Measurements from ENCODE around the gene WDR76. TPM values are rescaled to one million over a fixed set of nuclear protein-coding genes. Genes with fewer than 3 reads are reported as not detected.

The WDR76 gene
- total and polyA plus RNA-seq, 12 donors, result 0.74 to 8.2 (median 2.0) TPM

DNA sequence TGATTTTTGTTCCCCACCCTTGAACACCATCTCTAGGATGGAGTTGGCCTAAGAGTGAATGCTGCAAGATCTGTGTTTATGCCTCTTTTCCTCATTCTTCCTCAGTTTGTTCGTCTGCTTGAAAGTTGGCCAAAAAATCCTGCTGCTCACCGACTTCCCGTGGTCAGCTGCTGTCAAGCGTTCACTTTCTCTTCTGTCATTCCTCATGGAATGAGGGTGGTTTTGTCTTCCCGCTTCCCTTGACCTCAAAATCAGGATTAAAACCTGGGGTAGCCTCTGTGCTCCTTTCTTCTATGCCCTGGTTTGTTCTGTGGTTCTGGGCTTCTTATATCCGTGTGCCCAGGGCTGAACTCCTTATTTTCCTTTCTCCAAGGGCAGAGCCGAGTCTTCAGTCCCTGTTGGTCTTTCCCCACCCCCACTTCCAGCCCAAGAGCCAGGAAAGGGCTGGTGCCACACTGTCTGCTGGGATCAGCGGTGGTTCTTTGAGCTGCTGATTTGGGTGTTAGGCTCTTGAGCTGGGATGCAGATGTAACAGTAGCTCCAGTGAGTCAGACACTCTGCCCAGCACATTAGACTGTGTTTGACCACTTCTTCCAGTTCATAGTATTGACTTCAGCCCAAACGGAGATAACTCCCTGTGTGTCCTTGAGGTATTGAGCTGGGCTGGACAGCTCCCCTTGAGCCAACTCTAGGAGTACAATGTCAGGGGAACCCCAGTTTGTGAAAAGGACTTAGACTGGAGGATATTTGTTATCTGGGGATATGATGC, 32.3 kb upstream of the WDR76 start:
- intact Hi-C loops (cut with DNase I), result no loop called here
- peak in 1 of 2 donors; percentile 58 for TF ChIP-seq POLR2A (IDR thresholded peaks at IDR 0.05)
- TF ChIP-seq, protein P1, sequence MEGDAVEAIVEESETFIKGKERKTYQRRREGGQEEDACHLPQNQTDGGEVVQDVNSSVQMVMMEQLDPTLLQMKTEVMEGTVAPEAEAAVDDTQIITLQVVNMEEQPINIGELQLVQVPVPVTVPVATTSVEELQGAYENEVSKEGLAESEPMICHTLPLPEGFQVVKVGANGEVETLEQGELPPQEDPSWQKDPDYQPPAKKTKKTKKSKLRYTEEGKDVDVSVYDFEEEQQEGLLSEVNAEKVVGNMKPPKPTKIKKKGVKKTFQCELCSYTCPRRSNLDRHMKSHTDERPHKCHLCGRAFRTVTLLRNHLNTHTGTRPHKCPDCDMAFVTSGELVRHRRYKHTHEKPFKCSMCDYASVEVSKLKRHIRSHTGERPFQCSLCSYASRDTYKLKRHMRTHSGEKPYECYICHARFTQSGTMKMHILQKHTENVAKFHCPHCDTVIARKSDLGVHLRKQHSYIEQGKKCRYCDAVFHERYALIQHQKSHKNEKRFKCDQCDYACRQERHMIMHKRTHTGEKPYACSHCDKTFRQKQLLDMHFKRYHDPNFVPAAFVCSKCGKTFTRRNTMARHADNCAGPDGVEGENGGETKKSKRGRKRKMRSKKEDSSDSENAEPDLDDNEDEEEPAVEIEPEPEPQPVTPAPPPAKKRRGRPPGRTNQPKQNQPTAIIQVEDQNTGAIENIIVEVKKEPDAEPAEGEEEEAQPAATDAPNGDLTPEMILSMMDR (IDR thresholded peaks at IDR 0.05), result no peak
- no peaks in the 10 kb centered on the region for H3K27me3 ChIP-seq
- peak in 6 of 7 donors; percentile 46 to 70 (median 58) for DNase-seq
- H3K4me1 ChIP-seq (replicated peaks in 1 of 2), result peaks cover 20 to 50% of the 10 kb centered on the region in 2 donors
- 57 to 65% (median 63%) methylated on average over 9 of the region's 9 CpGs for WGBS, 4 donors
- peaks cover 0 to 54% of the 10 kb centered on the region in 2 donors for H3K36me3 ChIP-seq (replicated peaks in 1 of 2)
- H3K9me3 ChIP-seq (replicated peaks in 1 of 3), result no peaks in the 10 kb centered on the region
- peak overlapping the region in 3 of 5 donors; percentile 89 to 98 (median 96) for H3K27ac ChIP-seq
- peak overlapping the region in 1 of 4 donors; percentile 70 for H3K4me3 ChIP-seq

DNA sequence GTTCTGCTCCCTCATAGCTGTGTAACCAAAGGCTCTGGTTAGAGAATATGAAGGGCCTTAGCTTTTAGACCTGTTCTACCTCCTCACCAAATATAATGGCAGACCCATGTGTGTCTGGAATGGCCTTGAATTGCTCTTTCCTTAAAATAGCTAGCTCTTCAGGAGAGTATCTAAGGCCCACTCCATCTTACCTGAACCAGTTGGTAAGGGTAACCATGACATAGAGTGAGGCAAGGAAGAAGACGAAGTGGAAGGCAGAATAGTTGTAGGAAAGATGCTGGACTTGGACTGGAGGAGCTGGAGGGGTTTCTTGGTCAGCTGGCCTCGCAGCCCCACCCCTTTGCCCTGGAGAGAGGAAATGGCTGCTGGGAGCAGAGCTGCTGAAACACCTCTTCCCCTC, 31.6 kb upstream of the WDR76 start:
- Histone ChIP-seq H3K4me1 (replicated peaks in 1 of 2) (peaks cover 24 to 53% of the 10 kb centered on the region in 2 donors), H3K4me3 (no peak overlapping the region), H3K36me3 (replicated peaks in 1 of 2) (peaks cover 0 to 55% of the 10 kb centered on the region in 2 donors), H3K9me3 (replicated peaks in 1 of 3) (no peaks in the 10 kb centered on the region), H3K27ac (peak overlapping the region in 3 of 5 donors; percentile 4 to 98 (median 75)), H3K27me3 (no peaks in the 10 kb centered on the region)
- TF ChIP-seq, protein P1 (IDR thresholded peaks at IDR 0.05), result no peak
- TF ChIP-seq POLR2A (IDR thresholded peaks at IDR 0.05), result no peak
- WGBS, 4 donors, result 78 to 100% (median 88%) methylated on average over 2 of the region's 2 CpGs
- intact Hi-C loops (cut with DNase I), result no loop called here
- DNase-seq, result no peak

DNA sequence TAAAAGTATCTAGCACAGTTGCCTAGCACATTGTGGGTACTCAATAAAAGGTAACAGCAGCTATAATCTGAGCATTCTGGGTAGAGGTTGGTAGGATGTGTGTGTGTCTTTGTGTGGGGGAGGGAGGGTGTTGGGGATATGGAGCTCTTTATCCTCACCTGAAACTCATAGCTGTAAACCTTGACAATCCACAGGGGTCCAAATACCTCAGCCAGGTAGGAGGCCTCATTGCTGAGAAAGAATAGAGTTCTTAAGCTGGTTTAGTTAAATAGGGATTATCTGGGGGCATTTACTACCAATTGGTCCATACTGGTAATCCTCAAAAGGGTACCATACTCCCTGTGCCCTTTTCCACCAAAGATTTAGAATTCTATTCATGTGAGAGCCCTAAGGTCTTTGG, 30.8 kb upstream of the WDR76 start:
- peaks cover 0 to 55% of the 10 kb centered on the region in 2 donors for H3K36me3 ChIP-seq (replicated peaks in 1 of 2)
- DNase-seq, result no peak
- intact Hi-C loops (cut with DNase I), result no loop called here
- no peaks in the 10 kb centered on the region for H3K9me3 ChIP-seq (replicated peaks in 1 of 3)
- no peak overlapping the region for H3K4me3 ChIP-seq
- no peaks in the 10 kb centered on the region for H3K27me3 ChIP-seq
- H3K27ac ChIP-seq, result peak overlapping the region in 1 of 5 donors; percentile 0
- no peak for TF ChIP-seq POLR2A (IDR thresholded peaks at IDR 0.05)
- TF ChIP-seq, protein P1 (IDR thresholded peaks at IDR 0.05), result no peak
- peaks cover 24 to 54% of the 10 kb centered on the region in 2 donors for H3K4me1 ChIP-seq (replicated peaks in 1 of 2)

DNA sequence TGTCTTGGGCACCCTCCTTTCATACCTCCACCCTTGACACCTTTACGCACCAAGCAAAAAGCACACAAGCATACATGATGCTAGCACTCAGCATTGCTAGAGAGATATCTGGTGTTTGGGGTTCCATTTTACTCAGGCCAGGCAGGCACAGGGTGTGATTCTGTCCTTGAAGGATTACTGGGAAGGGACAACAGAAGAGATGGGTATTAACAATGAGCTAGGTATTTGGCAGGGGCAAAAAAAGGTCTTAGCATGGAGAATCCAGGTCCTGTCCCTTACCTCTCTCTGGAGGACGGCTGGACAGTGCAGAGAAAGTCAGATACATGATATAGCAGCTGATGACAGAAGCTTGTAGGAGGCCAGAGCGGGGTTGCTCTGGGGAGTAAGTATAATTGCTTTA, 30.2 kb upstream of the WDR76 start:
- 86 to 100% (median 90%) methylated on average over 3 of the region's 3 CpGs for WGBS, 4 donors
- no peak for TF ChIP-seq POLR2A (IDR thresholded peaks at IDR 0.05)
- TF ChIP-seq, protein P1 (IDR thresholded peaks at IDR 0.05), result no peak
- intact Hi-C loops (cut with DNase I), result no loop called here
- Histone ChIP-seq H3K27ac (peak overlapping the region in 1 of 5 donors; percentile 0), H3K9me3 (replicated peaks in 1 of 3) (no peaks in the 10 kb centered on the region), H3K4me3 (no peak overlapping the region), H3K27me3 (no peaks in the 10 kb centered on the region), H3K36me3 (replicated peaks in 1 of 2) (peaks cover 0 to 57% of the 10 kb centered on the region in 2 donors), H3K4me1 (replicated peaks in 1 of 2) (peaks cover 29 to 59% of the 10 kb centered on the region in 2 donors)
- no peak for DNase-seq

Measured in adrenal gland (tissue), 12 donors.